HG03439 (cell line): ENCODE results near the gene SNX15.
"Not testable (repeated sequence)": the region's sequence is repeated elsewhere in the genome, so short reads cannot be mapped to it uniquely, and the experiment has no call there.

Source experiments
- ATAC-seq: cut with Tn5 transposase; IDR thresholded peaks from one replicate; pipeline ENCODE4 v1.9.1; 2021; ENCODE audit warnings: mild to moderate bottlenecking, moderate library complexity; ENCODE audit not compliant: unreplicated experiment

SNX15 gene

DNA sequence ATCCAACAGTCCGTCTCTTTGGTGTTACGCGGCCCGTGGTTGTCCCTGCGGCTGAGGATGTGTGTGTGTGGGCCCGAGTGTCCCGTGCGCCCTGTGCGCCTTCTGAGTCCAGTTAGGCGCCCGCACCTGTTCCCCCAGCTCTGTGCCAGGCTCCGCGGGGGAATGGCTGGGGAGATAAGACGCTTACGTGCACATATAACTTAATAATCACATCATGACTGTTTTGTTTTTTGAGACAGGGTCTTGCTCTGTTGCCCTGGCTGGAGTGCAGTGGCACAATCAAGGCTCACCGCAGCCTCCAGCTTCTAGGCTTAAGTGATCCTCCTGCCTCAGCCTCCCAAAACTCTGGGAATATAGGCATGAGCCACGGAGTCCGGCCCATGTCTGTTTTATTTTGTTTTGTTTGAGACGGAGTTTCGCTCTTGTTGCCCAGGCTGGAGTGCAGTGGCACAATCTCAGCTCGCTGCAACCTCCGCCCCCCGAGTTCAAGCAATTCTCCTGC lies 12.5 kb upstream of the SNX15 start:
- no peak for ATAC-seq

DNA sequence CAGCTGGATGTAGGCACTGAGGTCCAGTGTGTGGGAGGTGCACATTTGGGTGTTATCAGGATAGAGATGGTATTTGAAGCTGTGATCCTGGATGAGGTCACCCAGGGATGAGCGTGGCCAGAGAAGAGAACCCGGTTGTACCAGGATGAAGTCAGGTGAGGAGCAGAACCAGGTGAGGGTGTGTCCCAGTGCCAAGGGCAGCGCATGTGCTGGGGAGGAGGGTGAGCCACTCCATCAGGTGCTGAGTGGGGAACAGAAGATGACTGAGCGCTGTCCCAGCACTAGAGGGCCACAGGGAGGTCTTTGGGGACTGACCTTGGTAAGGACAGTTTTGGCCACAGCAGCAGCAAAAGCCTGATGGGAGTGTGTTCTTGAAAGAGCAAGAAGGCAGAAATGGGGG lies 10.5 kb upstream of the SNX15 start:
- ATAC-seq: no peak

DNA sequence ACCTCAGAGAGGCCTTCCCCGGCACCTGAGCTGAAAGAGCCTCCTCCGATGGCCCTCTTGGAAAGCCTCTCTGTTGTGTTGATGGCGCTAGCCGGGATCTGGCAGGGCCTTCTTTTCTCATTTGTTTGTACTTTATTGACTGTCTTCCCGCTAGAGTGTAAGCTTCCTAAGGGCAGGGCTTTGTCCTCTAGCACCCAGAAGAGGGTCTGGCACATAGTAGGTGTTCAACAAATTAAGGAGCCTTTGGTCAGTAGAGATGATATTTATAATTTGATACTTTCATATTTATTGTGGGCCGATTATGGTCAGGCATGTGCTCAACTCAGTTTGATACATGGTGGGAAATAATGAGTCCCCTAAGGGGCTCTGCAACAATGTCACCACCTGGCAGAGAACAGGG lies 9.3 kb upstream of the SNX15 start:
- ATAC-seq: no peak

DNA sequence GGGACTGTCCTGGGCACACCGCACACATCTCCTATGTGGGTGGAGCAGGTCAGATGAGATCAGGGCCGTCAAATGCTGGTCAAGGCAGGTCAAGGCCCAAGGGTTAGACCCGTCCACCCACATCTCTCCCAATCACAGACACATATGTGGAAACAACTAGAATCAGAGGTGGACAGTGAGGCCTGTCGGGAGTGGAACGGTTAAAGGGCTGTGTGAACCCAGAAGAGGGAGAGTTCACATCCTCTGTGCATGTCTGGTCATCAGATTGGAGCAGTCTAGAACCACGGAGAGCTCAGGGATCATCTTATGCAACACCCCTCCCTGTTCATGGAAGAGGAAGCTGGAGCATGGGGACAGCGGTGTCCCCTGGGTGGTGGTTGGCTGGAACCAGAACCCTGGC lies 7.4 kb upstream of the SNX15 start:
- ATAC-seq: no peak

DNA sequence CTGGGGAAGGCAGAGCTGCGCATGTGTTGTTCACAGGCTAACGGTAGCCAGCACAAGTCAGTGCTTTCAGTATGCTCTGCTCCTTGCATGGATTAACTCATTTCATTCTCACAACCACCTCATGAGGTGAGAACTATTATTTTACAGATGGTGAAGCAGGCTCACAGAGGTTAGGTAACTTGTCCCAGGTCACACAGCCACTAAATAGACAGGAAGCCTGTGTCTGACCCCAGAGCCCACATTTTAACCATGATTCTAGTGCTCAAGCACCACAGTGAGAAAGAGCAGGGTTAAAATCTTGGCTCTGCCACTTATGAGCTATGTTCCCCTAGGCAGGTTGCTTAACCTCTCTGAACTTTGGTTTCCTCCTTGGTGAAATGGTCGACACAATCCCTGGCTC lies 6.2 kb upstream of the SNX15 start:
- no peak for ATAC-seq

DNA sequence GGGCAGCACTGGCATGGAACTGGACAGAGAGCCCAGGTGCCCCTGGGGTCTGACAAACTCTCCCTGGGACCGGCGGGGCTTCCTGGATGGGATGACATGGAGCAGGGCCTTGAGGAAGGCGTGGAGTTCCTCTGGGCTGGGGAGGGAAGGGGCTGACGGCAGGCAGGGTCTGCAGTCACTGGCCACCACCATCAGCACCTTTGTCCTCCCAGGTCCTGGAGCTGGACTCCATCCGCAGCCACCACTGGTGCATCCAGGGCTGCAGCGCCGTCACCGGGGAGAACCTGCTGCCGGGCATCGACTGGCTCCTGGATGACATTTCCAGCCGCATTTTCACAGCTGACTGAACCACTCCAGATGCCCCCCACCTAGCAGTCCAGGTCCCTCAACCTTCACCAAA lies 5.7 kb upstream of the SNX15 start:
- no peak for ATAC-seq

DNA sequence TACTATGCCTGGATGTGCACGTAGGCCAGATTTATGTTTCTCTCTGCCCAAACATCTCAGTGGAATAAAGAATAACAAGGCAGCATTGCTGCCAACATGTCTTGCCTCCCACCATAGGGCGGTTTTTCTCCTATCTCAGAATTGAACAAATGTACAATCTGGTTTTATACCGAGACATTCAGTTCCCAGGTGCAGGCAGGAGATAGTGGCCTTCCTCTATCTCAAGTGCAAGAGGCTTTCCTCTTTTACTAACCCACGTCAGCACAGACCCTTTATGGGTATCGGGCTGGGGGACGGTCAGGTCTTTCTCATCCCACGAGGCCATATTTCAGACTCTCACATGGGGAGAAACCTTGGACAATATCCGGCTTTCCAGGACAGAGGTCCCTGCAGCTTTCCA lies 3.7 kb upstream of the SNX15 start:
- ATAC-seq: not testable (repeated sequence)

DNA sequence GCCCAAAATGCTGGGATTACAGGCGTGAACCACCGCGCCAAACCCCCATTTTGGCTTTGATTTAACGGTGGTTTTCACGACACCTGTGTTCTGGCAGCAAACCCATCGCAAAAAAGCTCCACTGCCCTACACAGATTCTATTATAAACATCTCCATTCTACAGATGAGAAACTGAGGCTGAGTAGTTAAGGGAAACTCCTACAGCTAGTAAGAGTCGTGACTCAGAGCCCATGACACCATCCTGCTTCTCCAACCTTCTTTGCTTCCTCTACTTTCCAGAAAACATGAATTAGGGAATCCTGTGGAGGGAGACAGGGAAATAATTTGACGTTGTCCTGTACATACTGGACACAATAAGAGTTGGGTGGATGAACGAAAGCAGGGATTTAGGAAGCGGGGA lies 429 bp upstream of the SNX15 start:
- peak; percentile 2 for ATAC-seq

DNA sequence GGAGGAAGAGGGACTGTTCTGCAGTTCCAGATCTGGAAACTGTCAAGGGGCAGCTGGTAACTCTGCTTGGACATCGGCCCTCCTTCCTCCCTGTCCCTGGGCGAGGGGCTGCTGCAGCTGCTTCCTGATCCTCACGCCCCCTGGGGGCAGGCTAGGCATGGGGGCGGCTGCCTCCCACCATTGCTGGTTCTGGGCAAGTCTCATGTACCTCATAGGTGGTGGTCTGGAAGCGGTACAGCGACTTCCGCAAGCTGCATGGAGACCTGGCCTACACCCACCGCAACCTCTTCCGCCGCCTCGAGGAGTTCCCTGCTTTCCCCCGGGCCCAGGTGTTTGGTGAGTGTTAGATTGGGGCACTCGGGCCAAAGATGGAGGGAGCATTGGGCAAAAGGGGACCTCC lies 5.0 kb downstream of the SNX15 start:
- no peak for ATAC-seq

DNA sequence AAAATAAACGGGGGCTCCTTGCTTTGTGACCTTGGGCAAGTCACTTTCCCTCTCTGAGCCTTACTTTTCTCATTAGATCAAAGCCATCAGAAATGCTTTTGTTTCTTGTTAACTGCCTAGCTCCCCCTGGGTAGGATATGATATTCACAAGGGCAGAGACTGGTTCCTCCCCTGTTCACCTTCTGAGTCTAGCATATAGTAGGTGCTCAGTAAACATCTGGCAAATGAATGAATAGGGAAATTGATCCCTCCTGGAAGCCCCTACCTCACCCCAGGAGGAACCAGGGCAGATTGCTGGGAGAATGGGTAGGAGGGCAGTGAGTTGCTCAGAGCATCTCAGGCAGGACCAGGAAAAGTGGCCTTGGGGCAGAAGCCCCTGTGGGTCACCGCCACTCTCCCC lies 7.2 kb downstream of the SNX15 start:
- ATAC-seq: no peak

DNA sequence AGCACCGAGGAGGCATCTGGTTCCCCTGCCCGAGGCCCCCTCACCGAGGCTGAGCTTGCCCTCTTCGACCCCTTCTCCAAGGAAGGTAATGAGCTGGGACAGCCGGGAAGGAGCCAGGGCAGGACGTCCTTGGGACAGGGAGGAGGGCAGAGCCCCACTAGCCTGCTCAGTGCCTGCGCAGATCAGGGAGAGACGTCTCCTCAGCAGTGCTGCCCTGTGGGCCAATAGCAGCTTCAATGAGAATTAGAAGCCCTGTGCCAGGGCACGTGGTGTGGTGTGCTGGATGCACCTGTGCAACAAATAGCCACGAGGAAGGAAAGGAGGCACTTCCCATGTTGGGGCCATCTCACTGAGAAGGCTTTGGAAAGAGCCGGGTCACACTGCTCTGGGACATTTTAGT lies 8.3 kb downstream of the SNX15 start:
- no peak for ATAC-seq

DNA sequence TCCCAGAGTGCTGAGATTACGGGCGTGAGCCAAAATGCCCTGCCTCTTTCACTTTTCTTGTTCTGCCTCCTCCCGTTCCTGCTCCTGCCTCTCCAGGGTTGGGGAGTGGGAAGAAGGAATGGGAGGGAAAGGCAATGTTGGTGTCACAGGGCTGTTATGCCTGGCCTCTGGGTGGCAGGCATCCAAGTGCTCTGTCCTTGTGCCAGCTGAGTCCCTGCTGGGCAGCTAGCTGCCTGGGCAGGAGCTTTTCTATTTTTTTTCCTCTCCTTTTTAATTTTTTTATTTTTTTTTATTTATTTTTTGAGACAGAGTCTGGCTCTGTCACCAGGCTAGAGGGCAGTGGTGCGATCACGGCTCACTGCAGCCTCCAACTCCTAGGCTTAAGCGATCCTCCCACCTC lies 9.7 kb downstream of the SNX15 start:
- no peak for ATAC-seq

DNA sequence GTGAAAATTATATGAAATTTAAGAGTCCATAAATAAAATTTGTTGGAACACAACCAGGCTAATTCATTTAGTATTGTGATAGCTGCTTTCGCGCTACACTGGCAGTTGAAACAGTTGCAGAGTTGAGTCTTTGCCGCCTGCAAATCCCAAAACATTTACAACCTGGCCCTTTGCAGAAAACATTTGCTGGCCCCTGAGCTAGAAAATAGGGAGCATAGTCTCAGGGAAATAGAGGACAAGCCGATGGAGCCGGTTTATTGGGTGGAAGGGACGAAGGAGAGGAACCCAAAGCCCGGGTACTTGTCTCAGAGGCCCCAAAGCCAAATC lies 13.2 kb downstream of the SNX15 start:
- no peak for ATAC-seq

DNA sequence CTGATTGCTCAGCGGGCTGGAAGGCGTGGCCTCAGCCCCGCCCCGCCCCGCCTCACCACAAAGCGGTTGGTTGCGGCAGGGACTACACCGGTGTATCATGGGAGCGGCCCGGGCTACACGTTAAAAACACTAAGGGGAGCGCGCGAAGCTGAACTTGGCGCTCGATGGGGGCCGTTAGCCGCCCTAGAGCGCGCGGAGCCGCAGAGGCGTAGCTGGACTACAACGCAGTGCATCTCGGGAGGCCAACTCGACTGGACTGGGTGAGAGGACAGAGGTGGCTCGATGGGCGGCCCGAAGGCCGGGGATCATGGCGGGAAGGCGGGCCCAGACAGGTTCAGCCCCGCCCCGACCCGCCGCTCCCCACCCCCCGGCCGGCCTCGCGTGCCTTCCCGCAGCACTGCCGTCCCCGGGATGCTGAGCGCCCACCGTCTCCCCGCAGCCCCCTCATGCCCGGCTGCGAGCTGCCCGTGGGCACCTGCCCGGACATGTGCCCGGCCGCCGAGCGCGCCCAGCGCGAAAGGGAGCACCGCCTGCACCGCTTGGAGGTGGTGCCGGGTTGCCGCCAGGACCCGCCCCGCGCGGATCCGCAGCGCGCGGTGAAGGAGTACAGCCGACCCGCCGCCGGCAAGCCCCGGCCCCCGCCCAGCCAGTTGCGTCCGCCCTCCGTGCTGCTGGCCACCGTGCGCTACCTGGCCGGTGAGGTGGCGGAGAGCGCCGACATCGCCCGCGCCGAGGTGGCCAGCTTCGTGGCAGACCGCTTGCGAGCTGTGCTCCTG lies 13.8 kb downstream of the SNX15 start, which contains the start of gene SAC3D1:
SAC3D1 (plus strand) TSS at position 364 of the 776 bp plus-strand sequence; CDS start at position 447, 83 bp downstream.
- peak; percentile 81 for ATAC-seq

DNA sequence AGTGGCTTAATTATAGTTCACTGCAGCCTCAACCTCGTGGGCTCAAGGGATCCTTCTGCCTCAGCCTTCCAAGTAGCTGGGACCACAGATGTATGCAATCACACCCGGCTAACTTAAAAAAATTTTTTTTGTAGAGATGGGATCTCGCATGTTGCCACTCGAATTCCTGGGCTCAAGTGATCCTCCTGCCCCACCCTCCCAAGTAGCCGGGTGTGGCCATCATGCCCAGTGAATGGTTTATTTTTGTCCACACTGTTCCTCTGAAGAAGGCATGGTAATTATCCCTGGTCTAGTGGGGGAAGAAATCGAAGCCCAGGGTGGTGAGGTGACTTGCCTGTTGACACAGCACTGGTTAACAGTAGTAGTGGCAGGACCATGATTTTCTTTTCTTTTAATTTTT lies 15.7 kb downstream of the SNX15 start:
- no peak for ATAC-seq

DNA sequence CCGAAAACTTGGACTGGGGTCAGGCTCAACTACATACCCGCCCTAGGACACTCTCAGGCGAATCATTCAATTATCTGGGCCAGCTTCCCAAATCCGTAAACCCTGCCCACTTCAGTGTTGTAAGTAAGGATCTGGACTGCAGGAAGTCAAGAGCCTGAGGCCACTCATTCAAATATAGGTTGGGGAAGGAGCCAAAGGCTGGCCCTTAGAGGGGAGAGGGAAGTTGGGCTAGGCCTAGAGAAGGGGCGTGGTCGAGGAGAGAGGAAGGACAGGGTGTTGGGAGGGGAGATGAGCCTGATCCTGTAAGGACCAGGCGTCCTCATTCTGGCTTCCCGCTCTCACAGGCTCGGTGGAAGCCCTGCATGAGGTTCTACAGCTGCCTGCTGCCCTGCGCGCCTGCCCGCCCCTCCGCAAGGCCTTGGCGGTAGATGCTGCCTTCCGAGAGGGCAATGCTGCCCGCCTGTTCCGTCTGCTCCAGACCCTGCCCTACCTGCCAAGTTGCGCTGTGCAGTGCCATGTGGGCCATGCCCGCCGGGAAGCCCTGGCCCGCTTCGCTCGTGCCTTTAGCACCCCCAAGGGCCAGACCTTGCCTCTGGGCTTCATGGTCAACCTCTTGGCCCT lies 16.8 kb downstream of the SNX15 start:
- ATAC-seq: no peak

DNA sequence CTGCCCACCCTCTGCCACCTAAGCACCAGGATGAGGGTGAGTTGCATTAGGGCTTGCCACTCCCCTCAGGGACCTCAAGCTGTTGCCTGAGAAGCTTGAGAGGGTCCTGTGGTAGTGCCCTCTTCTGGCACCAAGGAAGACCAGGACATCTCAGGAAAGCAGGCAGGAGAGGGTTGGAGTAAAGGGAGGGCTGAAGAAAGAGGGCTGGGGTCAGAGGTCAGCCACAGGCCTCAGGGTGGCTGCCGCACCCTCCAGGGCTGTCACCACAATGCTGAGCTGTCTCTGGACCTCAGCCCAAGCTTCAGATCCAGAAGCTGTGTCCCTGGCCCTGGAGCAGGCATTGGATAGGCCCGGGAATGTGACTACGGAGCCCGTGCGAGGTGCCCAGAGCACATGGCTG lies 17.8 kb downstream of the SNX15 start:
- no peak for ATAC-seq

DNA sequence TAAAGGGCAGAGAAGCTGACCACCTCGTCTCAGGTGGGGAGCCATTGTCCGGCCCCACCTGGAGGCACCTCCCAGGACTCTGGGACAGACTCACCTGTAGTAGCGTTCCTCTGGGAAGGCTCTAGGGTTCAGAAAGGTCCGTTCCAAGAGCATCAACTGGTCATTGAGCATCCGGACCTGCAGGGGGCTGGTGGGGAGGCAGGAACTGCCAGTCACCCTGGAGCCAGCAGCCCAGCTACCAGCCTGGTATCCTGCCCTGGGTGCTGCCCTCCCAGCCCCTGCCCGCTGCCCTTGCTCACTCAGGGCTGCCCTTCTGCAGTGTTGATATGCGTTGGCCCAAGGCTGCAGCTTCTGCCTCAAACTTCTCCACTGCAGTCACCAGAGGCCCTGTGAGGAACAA lies 18.5 kb downstream of the SNX15 start:
- ATAC-seq: no peak

DNA sequence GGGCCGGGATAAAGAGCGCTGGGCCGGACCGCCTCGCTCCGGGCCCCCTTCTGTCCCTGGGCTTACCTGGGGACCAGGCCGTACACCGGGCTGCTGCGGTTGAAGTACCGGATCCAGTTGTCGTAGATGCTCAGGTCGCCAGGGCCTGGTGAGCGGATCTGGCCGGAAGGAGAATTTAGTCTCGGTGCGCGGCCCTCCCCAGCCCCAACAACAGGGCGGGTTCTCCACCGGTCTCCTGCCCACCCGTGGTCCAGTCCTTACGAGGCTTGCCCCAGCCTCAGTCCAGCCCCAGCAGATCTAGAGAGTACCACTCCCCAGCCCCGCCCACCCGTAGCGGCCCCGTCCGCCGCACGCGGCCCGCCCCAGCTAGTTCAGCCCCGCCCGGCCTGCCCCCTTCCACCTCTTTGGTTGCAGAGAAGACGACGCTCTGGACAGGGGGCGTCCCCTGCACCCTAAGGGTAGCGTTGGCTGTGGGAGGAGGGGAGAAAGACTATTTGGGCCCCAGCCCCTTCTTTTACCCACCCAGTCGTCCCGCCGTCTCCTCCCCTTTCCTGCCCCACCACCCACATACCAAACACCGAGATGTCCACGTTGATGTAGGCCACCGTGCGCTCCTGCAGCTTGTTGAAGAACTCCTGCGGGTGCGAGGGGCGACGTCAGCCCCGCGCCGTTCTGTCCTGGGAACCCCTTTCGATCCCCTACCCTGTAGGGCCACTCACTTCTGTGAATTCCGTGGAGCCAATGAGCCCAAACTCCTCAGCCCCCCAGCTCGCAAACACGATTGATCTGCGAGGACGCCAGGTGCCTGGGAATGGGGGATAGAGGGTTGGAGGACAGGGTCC lies 20.6 kb downstream of the SNX15 start:
- no peak for ATAC-seq

DNA sequence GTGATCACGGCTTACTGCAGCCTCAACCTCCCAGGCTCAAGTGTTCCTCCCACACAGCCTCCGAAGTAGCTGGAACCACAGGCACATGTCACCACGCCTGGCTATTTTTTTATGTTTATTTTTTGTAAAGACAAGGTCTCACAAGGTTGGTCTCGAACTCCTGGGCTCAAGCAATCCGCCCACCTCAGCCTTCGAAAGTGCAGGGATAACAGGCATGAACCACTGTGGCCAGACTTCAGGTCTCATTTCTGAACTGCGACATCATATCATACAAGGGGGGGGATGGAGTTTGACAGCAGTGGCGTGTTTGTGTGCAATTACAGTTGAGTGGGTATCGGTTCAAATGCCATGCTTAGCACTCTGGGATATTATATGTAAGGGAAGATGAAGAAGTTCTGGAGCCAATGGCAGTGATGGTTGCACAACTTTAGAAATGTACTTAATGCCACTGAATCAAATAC lies 24.2 kb downstream of the SNX15 start:
- no peak for ATAC-seq

DNA sequence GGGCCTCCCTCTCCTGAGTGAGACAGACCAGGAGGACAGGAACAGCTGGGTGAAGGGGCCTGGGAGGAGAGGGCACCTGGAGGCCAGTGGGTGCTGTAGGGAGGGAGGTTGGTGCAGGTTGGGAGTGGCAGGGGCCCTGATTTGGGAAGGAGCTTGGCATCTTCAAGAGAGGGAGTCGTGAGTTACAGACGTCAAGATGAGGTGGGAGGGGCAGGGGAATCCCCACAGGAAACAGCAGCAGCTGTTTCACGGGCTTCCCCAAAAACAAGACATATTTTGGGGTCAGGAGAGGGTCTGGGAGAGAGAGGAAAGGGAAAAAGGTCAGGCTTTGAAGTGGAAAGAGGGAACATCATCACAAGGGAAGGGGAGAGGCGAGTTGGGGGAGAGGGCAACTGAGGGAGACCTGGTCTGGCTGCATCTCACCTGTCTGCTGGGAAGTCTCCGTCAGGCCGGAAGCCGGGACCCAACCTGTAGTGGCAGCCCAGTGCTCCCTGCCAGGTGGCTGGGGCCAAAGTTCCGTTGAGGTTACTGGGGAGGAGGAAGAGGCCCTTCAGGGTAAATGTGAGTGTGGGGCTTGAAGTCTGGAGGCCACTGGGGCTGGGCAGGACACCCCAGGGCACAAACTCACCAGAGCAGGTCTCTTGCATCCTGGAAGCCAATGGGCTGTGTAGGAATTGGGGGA lies 26.7 kb downstream of the SNX15 start:
- no peak for ATAC-seq
